ENCODE measurements around the gene PLN.

PLN gene

DNA sequence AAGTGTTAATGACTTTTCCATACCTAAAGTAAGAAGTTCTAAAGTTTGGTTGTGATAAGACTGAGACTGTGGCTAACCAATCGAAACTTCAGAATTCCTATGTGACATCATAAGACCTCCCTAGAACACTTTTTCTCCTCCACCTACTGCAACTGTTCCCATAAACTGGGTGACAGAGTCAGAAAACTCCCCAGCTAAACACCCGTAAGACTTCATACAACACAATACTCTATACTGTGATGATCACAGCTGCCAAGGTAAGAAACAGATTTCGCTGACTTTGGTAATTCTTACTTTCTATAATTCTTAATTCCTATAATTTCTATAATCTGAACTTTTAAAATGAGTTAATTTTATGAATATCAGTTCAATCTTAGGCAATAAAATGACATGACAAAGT lies at the start of gene PLN:
Gene PLN, plus strand, starts transcription at position 161 of the 400 bp plus-strand sequence. CDS start 10,626 bp downstream, outside the sequence.
- DNase-seq (ENCODE audit: low read depth) = no peak

DNA sequence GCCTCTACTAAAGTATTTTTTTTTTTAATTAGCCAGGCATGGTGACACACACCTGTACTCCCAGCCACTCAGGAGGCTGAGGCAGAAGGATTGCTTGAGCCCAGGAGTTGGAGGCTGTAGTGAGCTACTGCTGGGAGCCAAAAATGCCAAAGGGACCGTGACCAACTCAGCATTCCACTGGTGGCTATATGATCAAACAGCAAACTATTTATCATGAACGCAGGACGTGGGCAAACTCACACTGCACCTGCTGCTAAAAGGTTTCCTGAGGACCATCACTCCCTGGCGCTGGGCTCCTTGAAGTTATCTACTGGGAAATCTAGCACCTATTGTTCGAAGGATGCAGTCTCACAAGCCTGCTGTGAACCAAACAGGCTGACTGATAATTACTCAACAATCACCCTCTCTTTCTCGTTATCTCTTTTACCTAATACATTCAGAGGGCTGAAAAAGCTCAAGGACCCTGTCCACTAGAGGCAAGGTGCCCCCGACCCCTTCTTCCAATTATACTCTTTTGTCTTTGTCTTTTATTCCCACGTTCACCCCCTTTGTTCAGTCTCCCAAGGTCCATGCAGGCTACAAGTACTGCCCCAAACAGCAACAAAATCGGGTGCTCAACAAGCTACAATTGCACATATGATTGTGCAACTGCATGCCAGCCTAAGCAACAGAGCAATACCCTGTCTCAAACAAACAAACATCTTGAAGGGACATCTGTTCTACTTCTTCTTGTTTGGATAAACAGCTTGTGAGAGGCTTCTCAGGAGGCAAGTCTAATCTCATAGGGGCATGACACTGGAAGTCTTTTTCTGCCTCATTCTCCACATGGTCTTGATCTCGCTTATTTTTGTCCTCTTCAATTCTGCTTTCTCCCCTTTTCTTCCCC lies 47.7 kb upstream of the PLN start:
- no peak for DNase-seq (ENCODE audit: low read depth)

DNA sequence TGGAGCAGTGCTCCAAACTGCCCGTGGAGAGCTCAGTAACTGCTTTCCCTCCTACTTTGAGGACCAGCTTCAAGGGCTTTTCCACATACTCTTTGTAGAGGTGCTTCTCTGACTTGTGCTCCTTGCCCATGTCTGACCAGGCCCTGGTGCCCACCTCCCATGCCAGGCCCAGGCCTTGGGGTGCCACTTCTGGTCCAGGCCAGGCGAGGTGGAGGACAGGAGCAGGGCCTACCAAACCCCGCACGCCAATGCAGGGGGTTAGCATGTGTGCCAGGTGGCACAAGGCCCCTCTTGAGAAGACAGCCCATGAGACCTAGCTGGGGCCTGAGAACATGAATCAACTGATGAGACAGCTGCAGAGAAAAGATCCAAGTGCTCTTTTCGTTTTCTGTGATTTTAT lies 47.0 kb upstream of the PLN start:
- no peak for DNase-seq (ENCODE audit: low read depth)

DNA sequence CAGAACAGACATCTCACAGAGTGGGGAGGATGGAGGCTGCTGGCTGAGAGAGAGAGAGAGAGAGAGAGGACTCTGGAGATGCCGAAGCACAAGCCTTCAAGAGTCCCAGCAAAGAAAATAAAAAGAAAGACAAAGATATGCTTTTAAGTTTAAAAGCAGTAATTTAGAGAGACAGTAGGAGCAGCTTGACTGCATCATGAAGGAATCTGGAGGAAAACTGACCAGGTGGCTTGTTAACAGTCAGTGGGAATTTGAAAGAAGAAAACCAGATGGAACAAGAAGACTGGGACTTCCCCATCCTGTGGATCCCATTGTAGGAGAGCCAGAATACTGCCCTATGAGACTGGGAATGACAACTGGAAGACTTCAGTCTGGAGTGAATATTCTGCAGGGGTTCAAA lies 46.3 kb upstream of the PLN start:
- no peak for DNase-seq (ENCODE audit: low read depth)

DNA sequence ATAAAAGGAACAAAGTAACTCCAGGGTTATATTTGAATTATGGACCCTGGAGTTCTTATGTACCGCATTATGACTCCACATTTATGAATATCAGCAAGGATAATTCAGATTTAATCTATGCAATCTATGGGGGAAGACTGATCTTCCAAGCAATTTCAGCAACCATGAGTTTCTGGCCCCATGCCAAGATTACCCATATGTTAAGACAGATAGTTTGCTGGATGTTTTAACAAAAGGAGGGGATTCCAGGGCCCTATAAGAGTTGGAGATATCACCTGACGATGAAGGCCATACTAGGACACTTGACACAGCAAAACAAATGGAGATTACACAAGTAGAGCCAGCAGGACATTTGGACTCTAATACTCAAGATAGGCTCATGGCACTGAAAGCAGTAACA lies 45.9 kb upstream of the PLN start:
- no peak for DNase-seq (ENCODE audit: low read depth)

DNA sequence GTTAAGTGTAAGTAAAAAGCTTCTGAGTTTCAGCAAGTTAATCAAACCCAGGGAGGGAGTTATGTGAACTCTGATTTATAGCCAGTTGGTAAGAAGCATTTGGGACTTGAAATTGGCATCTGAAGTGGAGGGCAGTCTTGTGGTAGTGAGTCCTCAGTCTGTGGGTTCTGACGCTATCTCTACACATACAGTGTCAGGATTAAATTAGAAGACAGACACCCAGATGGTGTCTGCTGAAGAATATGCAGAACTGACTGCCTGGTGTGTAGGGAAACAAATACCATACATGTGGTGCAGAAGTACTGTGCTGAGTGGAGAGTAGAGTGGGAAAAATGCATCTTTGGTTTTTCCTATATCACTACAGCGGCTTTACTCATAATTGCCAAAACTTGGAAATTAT lies 43.5 kb upstream of the PLN start:
- no peak for DNase-seq (ENCODE audit: low read depth)

DNA sequence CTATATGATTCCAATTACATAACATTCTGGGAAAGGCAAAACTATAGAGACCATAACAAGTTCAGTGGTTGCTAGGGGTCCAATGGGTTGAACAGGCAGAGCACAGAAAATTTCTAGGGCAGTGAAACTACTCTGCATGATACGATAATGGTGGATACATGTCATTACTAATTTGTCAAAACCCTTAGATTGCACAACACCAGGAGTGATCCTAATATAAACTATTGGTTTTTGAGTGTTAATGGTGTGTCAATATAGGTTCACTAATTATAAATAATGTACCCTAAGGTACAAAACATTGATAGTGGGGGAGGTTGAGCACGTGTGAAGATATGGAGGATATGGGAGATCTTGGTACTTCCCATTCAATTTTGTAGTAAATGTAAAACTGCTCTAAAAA lies 42.4 kb upstream of the PLN start:
- no peak for DNase-seq (ENCODE audit: low read depth)

DNA sequence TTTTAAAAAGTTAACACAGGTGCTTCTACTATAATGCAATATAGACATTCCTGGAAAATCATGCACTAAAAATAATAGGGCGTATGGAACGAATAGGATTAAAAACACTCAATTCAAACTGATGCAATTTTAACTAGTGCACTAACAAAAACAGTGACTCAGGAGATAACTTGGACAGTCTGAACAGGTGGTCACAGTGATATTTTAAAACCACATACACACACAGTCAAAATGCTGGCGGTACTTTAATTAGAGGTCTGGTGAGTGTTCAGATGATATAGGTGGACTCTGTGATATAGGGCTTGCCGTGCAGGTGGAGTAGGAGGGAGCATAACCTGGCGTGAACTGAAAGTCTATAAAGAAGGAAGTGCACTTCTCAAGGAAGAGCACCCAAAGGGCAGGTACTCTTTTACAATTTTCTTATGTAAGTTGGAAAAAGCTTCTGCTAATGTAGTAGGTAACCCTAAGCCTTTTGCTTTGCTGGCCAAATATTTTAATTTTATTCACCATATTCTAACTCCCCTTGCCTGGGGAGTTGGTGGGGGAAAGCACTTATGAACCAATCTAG lies 41.9 kb upstream of the PLN start:
- DNase-seq (ENCODE audit: low read depth) = no peak

DNA sequence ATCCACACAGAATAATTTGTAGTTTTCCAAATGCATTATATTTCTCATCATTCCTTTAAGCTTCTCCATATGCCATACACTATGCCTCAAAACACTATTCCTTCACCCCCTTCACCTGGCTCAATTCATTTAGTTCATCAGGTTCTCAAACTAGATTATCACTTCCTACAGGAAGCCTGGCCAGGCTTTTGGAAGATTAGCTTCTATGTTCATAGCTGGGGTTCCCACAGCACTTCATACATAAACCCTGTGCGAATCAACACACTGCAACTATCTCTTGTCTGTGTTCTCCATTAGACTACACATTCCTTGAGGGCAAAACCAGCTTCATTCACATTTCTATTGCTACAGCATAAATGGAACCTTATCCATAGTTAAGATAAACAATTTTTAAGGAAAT lies 40.5 kb upstream of the PLN start:
- DNase-seq (ENCODE audit: low read depth) = no peak

DNA sequence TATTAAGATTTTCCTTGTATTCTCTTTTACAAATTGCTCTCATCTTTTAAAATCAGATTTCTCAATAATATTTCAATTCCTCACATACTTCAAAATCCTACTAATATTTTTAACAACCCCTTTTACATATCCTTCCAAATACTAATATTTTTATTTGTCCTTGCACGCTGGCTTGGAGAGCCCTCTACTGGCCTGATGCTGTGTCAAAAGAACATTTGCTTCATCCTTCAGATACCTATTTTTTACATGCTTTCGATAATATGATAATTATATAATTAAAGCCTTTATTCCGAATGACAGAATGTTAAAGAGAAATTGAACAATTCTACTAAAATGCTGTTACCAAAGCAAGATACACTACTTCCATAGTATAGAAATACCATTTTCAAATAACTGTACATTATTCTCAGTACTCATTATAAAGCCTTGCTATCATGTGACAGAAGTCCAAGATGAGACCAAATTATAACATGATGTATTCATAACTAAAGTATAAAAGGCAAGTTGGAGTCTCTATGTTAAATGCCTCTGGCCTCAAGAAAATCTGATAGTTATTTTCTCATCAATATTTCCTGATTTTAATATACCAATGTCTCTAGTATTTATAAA lies 39.0 kb upstream of the PLN start:
- no peak for DNase-seq (ENCODE audit: low read depth)

DNA sequence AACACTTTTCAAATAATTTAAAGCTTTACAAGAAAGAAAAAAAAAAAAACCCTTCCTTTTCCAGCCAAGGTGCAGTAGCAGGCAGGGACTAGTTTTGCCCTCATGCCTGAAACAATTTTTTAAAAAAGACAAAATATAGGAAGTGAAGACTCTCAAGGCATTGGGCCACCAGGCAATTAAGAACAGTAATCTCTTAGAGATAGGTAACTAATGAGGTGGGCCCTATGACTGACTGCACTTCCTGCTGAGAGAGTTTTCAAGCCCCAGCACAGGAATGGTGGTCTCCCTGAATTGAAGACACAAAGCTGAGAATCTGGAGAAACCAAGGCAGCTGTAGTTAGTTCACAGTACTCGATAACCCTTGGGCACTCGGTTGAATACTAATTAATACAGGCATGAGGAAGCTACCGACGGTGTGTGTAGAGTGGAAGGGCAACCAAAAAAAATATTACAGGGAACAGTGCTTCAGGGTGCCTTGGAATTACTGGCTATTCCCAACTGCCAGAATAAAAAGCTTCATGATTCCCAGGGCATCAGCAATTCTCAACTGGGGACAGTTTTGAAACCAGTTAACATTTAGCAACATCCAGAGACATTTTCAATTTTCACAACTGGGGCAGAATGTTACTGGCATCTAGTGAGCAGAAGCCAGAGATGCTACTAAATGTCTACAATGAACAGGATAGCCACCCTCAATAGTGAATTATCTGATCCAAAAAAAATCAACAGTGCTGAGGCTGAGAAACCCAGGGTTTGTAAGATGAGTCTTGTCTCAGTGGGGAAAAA lies 36.0 kb upstream of the PLN start:
- no peak for DNase-seq (ENCODE audit: low read depth)

DNA sequence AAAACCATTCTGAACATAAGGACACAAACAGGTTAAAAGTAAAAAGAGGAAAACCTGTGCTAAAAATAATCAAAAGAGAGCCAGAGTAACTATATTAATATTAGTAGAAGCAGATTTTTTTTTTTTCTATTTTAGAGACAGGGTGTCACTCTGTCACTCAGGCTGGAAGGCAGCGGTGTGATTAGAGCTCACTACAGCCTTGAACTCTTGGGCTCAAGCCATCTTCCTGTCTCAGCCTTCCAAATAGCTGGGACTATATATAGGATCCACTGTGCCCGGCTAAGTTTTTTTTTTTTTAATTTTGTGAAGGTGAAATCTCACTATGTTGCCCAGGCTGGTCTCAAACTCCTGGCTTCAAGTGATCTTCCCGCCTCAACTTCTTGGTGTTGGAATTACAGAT lies 33.4 kb upstream of the PLN start:
- DNase-seq (ENCODE audit: low read depth) = no peak

DNA sequence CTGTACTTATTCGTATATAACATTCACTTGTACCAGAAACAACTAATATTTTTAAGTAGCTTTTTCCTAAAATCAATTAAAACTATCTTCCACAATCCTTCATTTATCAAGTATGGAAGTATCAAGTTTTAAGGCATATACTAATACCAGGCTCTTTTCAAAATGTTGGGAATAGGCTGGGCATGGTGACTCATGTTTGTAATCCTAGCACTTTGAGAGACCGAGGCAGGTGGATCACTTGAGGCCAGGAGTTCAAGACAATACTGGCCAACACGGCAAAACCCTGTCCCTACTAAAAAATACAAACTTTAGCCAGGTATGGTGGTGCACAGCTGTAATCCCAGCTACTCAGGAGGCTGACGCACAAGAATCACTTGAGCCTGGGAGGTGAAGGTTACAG lies 25.7 kb upstream of the PLN start:
- DNase-seq (ENCODE audit: low read depth) = no peak

DNA sequence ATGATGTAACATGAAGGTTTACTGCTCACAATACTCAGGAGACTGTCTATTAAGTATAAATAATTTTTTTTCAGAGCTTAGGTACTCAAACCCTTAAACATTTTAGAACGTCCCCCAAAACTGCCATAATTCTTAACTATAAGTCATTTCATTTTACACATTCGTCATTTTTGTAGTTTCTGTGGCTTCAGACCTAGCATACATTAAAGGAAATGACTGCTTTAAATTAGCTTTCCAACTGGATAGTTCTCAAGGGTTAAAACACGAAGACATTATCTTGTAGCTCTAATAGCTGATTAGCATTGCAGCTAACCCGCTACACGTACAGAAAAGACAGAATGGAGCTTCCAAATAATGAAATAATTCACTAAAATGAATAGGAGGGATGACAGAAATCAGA lies 24.9 kb upstream of the PLN start:
- no peak for DNase-seq (ENCODE audit: low read depth)

DNA sequence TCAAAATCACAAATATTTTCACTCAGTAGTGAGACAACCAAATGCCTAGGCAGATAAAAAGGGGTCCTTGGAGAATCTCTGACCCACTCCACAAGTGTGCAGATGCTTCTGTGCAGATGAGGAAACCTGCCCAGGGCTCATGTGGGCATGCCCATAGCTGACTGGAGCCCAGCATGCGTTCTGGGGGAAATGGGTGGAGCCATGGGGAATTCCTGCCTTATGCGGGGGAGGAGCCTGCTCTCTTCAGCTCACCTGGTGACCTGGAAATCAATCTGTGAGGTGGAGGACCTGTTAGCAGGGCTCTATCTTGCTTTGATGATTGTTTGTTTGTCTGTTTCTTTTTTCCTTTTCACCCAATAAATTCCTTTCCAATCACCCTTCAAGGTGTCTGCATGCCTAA lies 23.4 kb upstream of the PLN start:
- no peak for DNase-seq (ENCODE audit: low read depth)

DNA sequence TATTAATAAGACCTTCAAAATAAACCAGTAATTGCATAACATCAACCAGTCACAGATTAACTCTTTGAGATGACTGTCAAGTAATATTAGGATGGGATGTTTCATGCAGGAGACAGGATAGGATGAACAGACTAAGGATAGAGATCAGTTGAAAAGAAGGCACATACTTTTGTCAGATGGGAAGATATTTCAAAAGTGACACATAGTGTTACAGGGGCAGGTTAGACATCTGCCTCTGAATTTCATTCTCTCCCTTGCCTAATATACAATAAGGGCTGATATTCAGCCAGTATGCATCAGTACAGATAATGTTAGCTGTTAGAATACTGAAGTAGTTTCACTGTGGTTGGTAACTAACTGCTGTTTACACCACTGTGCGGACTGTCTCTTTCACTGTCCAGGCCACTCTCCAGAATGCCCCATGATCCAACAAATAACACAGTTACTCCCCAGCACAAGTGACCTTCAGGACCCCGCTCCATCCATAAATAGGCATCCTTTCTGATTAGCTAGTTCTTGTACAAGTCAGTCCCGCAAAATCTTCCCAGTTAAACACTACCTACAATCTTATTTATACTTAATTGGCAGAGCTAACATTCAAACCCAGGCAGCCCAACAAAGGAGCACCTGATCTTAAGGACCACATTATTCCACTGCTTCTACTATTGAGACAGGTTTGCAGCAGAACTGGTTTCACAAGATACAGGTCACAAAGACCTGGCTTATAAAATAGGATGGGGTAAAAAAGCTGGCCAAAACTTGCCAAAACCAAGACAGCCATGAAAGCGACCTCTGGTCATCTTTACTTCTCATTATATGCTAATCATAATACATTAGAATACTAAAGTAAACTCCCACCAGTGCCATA lies 21.9 kb upstream of the PLN start:
- DNase-seq (ENCODE audit: low read depth) = no peak

DNA sequence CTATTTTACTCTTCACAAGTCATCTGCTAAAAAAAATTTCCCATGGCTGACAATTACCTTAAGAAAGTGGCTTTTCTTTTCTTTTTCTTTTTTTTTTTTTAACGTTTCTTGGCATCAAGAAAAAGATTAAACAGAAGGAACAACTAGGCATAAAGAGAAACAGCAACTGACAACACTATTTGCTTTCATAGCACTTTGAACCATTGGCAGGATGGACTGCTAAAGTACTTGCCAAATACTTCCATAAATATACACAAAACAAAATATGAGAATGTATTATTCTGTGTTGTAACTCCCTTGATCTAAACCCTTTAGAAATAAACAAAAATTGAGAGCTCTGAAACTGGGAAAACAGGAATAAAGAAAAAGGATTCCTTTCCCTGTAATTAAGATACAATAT lies 20.0 kb upstream of the PLN start:
- no peak for DNase-seq (ENCODE audit: low read depth)

DNA sequence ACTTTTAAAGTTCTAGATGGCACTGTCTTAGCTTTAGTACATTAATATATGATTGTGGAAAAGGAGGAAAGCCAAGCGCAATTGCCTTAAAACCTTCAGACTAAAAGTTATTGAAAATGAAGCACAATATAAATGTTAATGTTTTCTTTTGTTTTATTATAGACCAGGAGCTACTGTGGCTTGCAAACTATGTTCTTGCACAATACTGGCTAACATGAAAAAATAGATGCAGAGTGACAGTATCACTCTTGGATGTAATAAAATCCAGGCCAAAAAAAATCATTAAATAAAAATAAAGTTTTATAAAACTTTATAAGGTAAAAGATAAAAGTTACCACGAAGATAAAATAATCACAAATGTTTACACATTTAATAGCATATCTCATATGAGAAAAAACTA lies 18.3 kb upstream of the PLN start:
- DNase-seq (ENCODE audit: low read depth) = no peak

DNA sequence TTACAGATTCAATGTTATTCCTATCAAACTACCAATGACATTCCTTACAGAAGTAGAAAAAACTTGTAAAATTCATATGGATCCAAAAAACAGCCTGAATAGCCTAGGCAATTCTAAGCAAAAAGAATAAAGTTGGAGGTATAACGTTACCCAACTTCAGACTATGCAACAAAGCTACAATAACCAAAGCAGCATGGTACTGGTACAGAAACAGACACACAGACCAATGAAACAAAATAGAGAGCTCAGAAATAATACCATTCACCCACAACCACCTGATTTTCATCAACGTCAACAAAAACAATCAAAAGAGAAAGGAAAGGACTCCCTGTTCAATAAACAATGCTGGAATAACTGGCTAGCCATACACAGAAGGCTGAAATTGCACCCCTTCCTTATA lies 17.2 kb upstream of the PLN start:
- DNase-seq (ENCODE audit: low read depth) = no peak

DNA sequence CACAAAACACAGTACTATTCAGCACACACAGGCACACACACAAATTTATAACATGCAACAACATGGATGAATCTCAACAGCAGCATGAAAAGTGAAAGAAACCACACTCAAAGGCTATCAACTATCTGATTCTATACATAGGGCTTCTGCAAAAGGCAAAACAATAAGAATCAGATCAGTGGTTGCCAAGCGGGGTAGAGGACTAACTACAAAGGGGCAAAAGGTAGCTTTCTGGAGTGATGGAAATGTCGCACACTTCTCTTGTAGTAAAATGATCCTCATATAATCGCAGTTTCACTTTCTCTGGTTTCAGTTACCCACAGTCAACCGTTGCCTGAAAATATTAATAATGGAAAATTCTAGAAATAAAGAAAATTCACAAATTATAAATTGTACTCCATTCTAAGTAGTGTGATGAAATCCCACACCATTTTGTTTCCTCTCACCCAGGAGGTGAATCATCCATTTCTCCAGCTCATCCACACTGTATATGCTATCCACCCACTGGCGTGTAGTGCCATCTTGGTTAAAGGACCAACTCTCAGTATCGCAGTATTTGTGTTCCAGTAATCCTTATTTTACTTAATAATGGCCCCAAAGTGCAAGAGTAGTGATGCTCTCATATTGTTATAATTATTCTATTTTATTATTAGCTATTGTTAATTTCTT lies 12.8 kb upstream of the PLN start:
- no peak for DNase-seq (ENCODE audit: low read depth)

DNA sequence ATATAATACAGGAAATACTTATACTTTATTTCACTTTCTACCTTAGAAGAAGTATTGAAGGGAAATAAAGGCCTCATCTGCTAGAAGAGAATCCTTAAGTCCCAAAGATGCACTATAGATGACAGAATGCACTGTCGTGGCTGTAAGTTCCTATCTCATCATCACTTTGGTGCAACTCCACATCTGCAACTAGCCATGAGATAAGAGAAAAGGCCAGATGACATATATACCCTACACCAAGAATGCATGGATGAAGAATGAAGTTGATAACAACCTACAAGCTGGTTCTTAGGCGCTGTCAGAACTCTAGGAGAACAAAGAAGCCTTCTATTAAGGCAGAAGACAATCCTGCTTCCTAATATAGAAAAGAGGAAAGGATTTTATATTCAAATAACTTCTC lies 11.6 kb upstream of the PLN start:
- no peak for DNase-seq (ENCODE audit: low read depth)

Data from stimulated activated CD8-positive, alpha-beta memory T cell treated with anti-CD3 and anti-CD28 coated beads, Interleukin-15, amount 100 ng/mL, for 1 hour (primary cell).